Mammary epithelial cell (primary cell): ENCODE results near the gene THADA.

ENCODE experiments used
- CTCF ChIP-seq, 2 donors: IDR thresholded peaks in 1 of 2; conservative IDR thresholded peaks in 1 of 2; 2 replicates each; pipeline ENCODE4 v1.5.1; 2011 to 2012; ENCODE audit warnings: inconsistent platforms in 2 of 2, low read length in 2 of 2, mild to moderate bottlenecking in 2 of 2, control low read depth in 1 of 2, low read depth in 1 of 2; ENCODE audit not compliant: insufficient read depth in 1 of 2; ENCODE audit errors: extremely low read depth in 1 of 2
- EZH2 ChIP-seq: IDR thresholded peaks from 2 replicates; pipeline ENCODE4 v1.6.1; 2012; ENCODE audit warnings: low read length, inconsistent platforms, borderline replicate concordance

GRCh38 chr2:43300222-43300621 is 295.6 kb downstream of the THADA start:
- no peak for TF ChIP-seq CTCF (conservative IDR thresholded peaks at IDR 0.05 in 1 of 2, IDR thresholded peaks at IDR 0.05 in 1 of 2; ENCODE audit: extremely low read depth in 1 of 2, insufficient read depth in 1 of 2, low read depth in 1 of 2, low read length in 2 of 2)
- TF ChIP-seq EZH2: no peak
